HCT116 (cell line): ENCODE results near the gene HNF1B. TPM values are rescaled to one million over a fixed set of nuclear protein-coding genes. Genes with fewer than 3 reads are reported as not detected.

Source experiments
- ATAC-seq: fragments of 200-7000 bp; cut with Tn5 transposase; 2 replicates; pipeline ENCODE4 v1.9.1; 2020; ENCODE audit warnings: mild to moderate bottlenecking, moderate library complexity
- BruUV-seq: library from RNA; stranded (reverse); fragments of 400-500 nt; replicated peaks from 2 replicates; lab custom pipeline; 2021; lab: Mats Ljungman, UMichigan
- CTCF ChIA-PET: fragments of 300-600 bp; sonication (Branson Sonifier 250); formaldehyde crosslinking; loops from one replicate; lab custom pipeline; 2021; ENCODE audit warnings: antibody characterized with exemption; lab: Charles Lee
- POLR2A ChIA-PET: fragments of 300-600, 350-600 bp; sonication (Branson Sonifier 250); formaldehyde crosslinking; loops from one replicate; lab custom pipeline; 2021; ENCODE audit warnings: antibody characterized with exemption; lab: Charles Lee
- RAD21 ChIA-PET, 2 experiments: fragments of 300-600 bp; sonication (Branson Sonifier 250); formaldehyde crosslinking; loops; one replicate each; lab custom pipeline; 2023; ENCODE audit warnings: low total read pairs in 2 of 2; ENCODE audit not compliant: uncharacterized antibody in 2 of 2, unreplicated experiment in 2 of 2, low non-redundant PET in 1 of 2; lab: Charles Lee
- DNase-seq: peaks from one replicate; pipeline ENCODE4 v3.0.0-alpha.2; 2010; ENCODE audit warnings: low read depth, low spot score
- H2AFZ ChIP-seq: fragments of 200-600 bp; shearing (Covaris generic), sonication (generic); 2 replicates; pipeline ENCODE4 v1.6.1; 2017; ENCODE audit warnings: low read depth, mixed run types, mixed read lengths, antibody characterized with exemption, low read length; ENCODE audit not compliant: poor library complexity, severe bottlenecking
- H3K27ac ChIP-seq: 2 replicates; pipeline ENCODE4 v1.5.1; 2012; ENCODE audit warnings: low read depth, low read length
- H3K27me3 ChIP-seq: fragments of 200-600 bp; sonication (generic); 2 replicates; pipeline ENCODE4 v1.6.1; 2016; ENCODE audit warnings: mixed run types, low read length, mixed read lengths; ENCODE audit not compliant: insufficient read depth
- H3K36me3 ChIP-seq, 2 experiments: fragments of 200-500 bp in 1 of 2; fragments of 200-600 bp in 1 of 2; sonication (Bioruptor generic) in 1 of 2; sonication (generic) in 1 of 2; 2 replicates each; pipeline versions ENCODE4 v1.5.1 to v1.6.1; 2014 to 2016; ENCODE audit warnings: low read length in 2 of 2, inconsistent platforms in 1 of 2, mixed read lengths in 1 of 2, mixed run types in 1 of 2; ENCODE audit not compliant: insufficient read depth in 2 of 2, control insufficient read depth in 1 of 2
- H3K4me1 ChIP-seq, 2 experiments: fragments of 200-600 bp in 1 of 2; sonication (generic) in 1 of 2; 2 replicates each; pipeline versions ENCODE4 v1.5.1 to v1.6.1; 2012 to 2017; ENCODE audit warnings: low read length in 2 of 2, inconsistent platforms in 1 of 2, mild to moderate bottlenecking in 1 of 2, mixed read lengths in 1 of 2, mixed run types in 1 of 2, moderate library complexity in 1 of 2; ENCODE audit not compliant: insufficient read depth in 2 of 2, control insufficient read depth in 1 of 2
- H3K4me2 ChIP-seq: fragments of 200-600 bp; sonication (generic); 2 replicates; pipeline ENCODE4 v1.6.1; 2017; ENCODE audit warnings: mixed run types, low read length, mixed read lengths
- H3K4me3 ChIP-seq, 2 experiments: fragments of 200-600 bp in 1 of 2; sonication (generic) in 1 of 2; replicated peaks in 1 of 2; 2 replicates each; pipeline ENCODE4 v1.5.1; 2011 to 2016; ENCODE audit warnings: low read length in 2 of 2, control low read depth in 1 of 2, low read depth in 1 of 2, mild to moderate bottlenecking in 1 of 2, mixed read lengths in 1 of 2, mixed run types in 1 of 2
- H3K79me2 ChIP-seq: fragments of 200-600 bp; sonication (generic); 2 replicates; pipeline ENCODE4 v1.6.1; 2017; ENCODE audit warnings: mild to moderate bottlenecking, mixed run types, low read length, moderate library complexity, mixed read lengths; ENCODE audit not compliant: insufficient read depth
- H3K9ac ChIP-seq: fragments of 200-600 bp; sonication (generic); 2 replicates; pipeline ENCODE4 v1.6.1; 2016; ENCODE audit warnings: low read length, mixed read lengths
- H3K9me2 ChIP-seq: fragments of 200-600 bp; sonication (generic), shearing (Covaris generic); 2 replicates; pipeline ENCODE4 v1.6.1; 2017; ENCODE audit warnings: mixed run types, mild to moderate bottlenecking, moderate library complexity; ENCODE audit not compliant: insufficient read depth
- H3K9me3 ChIP-seq, 2 experiments: fragments of 200-500 bp in 1 of 2; fragments of 200-600 bp in 1 of 2; sonication (Bioruptor generic) in 1 of 2; sonication (generic) in 1 of 2; 2 replicates each; pipeline ENCODE4 v1.6.1; 2014 to 2017; ENCODE audit warnings: low read length in 2 of 2, mixed read lengths in 2 of 2, inconsistent platforms in 1 of 2, low read depth in 1 of 2, mild to moderate bottlenecking in 1 of 2, mixed run types in 1 of 2, moderate library complexity in 1 of 2; ENCODE audit not compliant: control insufficient read depth in 1 of 2, insufficient read depth in 1 of 2
- H4K20me1 ChIP-seq: fragments of 200-600 bp; sonication (generic), shearing (Covaris generic); 2 replicates; pipeline ENCODE4 v1.6.1; 2017; ENCODE audit warnings: mixed run types, mild to moderate bottlenecking, moderate library complexity; ENCODE audit not compliant: insufficient read depth
- CEBPB ChIP-seq: IDR thresholded peaks from 2 replicates; pipeline ENCODE4 v1.6.1; 2012; ENCODE audit warnings: low read depth
- POLR2A ChIP-seq: IDR thresholded peaks from 2 replicates; pipeline ENCODE4 v1.7.0; 2011; ENCODE audit warnings: borderline replicate concordance; ENCODE audit not compliant: insufficient read depth, insufficient read length; ENCODE audit errors: extremely low read depth
- POLR2AphosphoS5 ChIP-seq: IDR thresholded peaks from 2 replicates; pipeline ENCODE4 v1.6.1; 2011; ENCODE audit warnings: mild to moderate bottlenecking, low read depth, low read length, moderate library complexity
- REST ChIP-seq: IDR thresholded peaks from 2 replicates; pipeline ENCODE4 v1.6.1; 2012; ENCODE audit warnings: low read depth
- TCF7L2 ChIP-seq: IDR thresholded peaks from 2 replicates; pipeline ENCODE4 v1.7.0; 2011; ENCODE audit warnings: borderline replicate concordance, inconsistent platforms; ENCODE audit not compliant: insufficient read depth, insufficient read length; ENCODE audit errors: extremely low read depth
- ZFX ChIP-seq: fragments of 450-650 bp; IDR thresholded peaks from 2 replicates; pipeline ENCODE4 v1.6.1; 2017
- ZNF274 ChIP-seq: fragments of 200-500 bp; sonication (Bioruptor generic); IDR thresholded peaks from 2 replicates; pipeline ENCODE4 v1.6.1; 2014; ENCODE audit warnings: mild to moderate bottlenecking, low read depth, low read length, inconsistent platforms
- intact Hi-C: fragments of 100-400 bp; cut with micrococcal nuclease; formaldehyde crosslinking; loops from 2 replicates; pipeline ENCODE4 v1.10.0; 2022
- total RNA-seq: library from RNA; stranded (reverse); gene quantifications from one replicate; pipeline ENCODE4 v1.2.1, GENCODE V29; 2021; ENCODE audit not compliant: unreplicated experiment
- TF ChIP-seq, protein P1 (sequence below): IDR thresholded peaks from 2 replicates; pipeline ENCODE4 v1.6.1; 2012

HNF1B gene
- total RNA-seq, 1 experiment from 2014 or later, result 3.6 TPM

- ATAC-seq, result no peak
- CTCF ChIA-PET, result no interaction called here
- TF ChIP-seq, protein P1, sequence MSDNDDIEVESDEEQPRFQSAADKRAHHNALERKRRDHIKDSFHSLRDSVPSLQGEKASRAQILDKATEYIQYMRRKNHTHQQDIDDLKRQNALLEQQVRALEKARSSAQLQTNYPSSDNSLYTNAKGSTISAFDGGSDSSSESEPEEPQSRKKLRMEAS, result no peak
- TF ChIP-seq ZNF274 (no peak), REST (no peak), POLR2A (no peak), ZFX (no peak), TCF7L2 (no peak), CEBPB (no peak), POLR2AphosphoS5 (no peak)
These were observed 29.6 kb upstream of the HNF1B start for GRCh38 chr17:37774504-37774903.

More at GRCh38 chr17:37774504-37774903, 29.6 kb upstream of the HNF1B start:
- Histone ChIP-seq H3K4me2 (no peak overlapping the region), H3K4me3 (no peak overlapping the region), H2AFZ (no peak overlapping the region), H3K27me3 (no peaks in the 10 kb centered on the region), H3K4me1 (peaks cover 0 to 7% of the 10 kb centered on the region in 2 experiments; a peak in 1 of 4 replicates), H3K9me2 (no peaks in the 10 kb centered on the region), H3K36me3 (no peaks in the 10 kb centered on the region), H3K79me2 (no peaks in the 10 kb centered on the region), H3K27ac (no peak overlapping the region), H4K20me1 (no peaks in the 10 kb centered on the region), H3K9ac (no peak overlapping the region), H3K9me3 (no peaks in the 10 kb centered on the region)
- ChIA-PET POLR2A (no interaction called here), RAD21 (no interaction called here)
- no peak for DNase-seq
- BruUV-seq, result no TSS peak
- intact Hi-C loops, result no loop called here
